Measurements from ENCODE around the gene UVRAG.
A peak's percentile ranks its signal among the peaks of the same experiment; 100 is the strongest.

Gene UVRAG

DNA sequence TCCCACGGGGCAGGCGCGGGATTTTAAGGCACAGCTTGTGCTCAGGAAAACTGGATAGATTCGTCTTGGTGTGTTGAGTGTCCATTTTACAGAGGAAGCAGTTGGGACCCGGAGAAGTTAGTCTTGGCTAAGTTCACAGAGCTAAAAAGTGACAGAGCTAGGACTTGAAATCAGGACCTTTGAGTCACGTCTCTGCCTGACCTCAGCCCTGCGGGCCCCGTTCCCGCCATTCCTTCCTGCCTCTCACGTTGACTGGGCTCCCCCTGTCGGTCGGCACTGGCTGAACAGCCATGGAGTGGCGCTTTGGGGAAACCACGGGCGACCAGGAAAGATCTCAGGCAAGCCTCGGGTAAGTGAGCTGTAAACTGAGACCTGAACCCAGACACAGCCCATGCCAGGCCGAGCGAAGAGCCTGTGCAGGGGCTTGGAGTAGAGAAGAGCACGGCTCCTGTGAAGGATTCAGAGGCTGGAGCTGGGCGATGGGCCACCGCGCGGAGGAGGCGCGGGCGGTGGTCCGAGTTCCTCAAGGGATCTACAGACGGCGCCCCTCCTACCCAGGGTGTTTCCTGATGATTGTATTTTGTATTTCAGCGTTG lies 337.2 kb downstream of the UVRAG start:
- DNase-seq (ENCODE audit: low read depth in 1 of 2, low spot score in 1 of 2) = peak; percentile 87 to 90
- in situ Hi-C loops (cut with HindIII; ENCODE audit: low pct_unique_long_range_greater_than_20kb, low sequenced_read_pairs) = no loop called here
- no peak for TF ChIP-seq JUND (IDR thresholded peaks at IDR 0.05; ENCODE audit: low read depth)

GRCh38 chr11:76152741-76153570 lies 337.9 kb downstream of the UVRAG start:
- no peak for DNase-seq (ENCODE audit: low read depth in 1 of 2, low spot score in 1 of 2)
- no peak for TF ChIP-seq JUND (IDR thresholded peaks at IDR 0.05; ENCODE audit: low read depth)
- in situ Hi-C loops (cut with HindIII; ENCODE audit: low pct_unique_long_range_greater_than_20kb, low sequenced_read_pairs) = no loop called here

- DNase-seq (ENCODE audit: low read depth in 1 of 2, low spot score in 1 of 2) = peak in 1 of 2 experiments; percentile 36
- no peak for TF ChIP-seq JUND (IDR thresholded peaks at IDR 0.05; ENCODE audit: low read depth)
- in situ Hi-C loops (cut with HindIII; ENCODE audit: low pct_unique_long_range_greater_than_20kb, low sequenced_read_pairs) = no loop called here
Measured at GRCh38 chr11:76153571-76153923, 338.5 kb downstream of the UVRAG start.

DNA sequence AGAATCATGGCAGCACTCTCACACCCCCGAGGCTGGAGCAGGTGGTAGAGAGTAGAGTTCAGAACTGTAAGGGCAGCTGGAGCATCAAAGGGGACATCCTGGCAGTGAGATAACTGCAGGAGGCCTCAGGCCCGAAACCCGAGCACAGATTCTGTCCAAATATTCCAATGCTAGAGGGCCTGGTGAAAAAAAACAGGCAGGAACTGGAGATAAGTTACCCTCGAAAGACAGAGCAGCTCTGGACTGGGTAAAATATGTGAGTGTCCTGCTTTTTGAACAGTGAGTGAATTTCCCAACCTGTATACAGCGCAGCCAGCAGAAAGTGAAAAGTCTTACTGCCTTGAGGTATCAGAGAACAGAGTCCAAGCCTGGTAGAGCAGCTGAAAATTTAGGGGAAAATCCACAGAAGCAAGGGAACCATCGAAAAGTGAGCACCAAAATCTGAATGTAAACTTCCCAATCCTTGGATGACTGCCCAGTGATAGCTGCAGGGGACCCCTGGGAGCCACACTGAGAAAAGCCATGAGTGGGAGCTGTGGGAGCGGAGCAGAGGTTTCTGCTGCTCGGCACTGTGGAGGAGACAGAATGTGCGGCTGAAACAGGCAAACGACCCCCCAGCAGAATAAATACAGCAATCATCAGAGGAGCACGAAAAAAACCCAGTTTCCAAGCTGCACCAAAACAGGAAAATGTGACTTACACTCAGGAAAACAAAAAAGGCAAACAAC lies 340.7 kb downstream of the UVRAG start:
- no peak for DNase-seq (ENCODE audit: low read depth in 1 of 2, low spot score in 1 of 2)
- in situ Hi-C loops (cut with HindIII; ENCODE audit: low pct_unique_long_range_greater_than_20kb, low sequenced_read_pairs) = no loop called here
- TF ChIP-seq JUND (IDR thresholded peaks at IDR 0.05; ENCODE audit: low read depth) = no peak

DNA sequence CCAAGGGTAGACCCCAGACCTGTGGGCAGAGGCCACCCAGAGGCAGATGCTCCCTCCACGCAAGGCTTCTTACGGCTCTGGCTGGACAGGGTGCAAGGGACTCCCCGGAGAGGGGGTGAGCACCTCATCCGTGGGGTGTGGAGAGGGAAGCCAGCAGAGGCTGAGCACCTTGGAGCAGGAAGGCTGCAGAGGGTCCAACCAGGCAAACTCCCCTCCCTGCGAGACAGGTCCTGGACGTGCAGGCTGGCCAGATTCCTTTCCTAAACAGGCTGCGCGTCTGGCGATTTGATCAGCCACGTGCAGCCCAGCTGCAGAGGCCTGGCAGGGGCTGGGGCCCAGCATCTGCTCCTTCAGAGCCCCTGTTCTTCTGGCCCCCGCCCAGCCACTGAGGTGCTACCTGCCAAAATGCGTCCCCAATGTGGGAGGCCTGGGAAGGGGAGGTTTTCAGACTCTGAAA lies 342.0 kb downstream of the UVRAG start:
- no peak for TF ChIP-seq JUND (IDR thresholded peaks at IDR 0.05; ENCODE audit: low read depth)
- DNase-seq (ENCODE audit: low read depth in 1 of 2, low spot score in 1 of 2) = no peak
- in situ Hi-C loops (cut with HindIII; ENCODE audit: low pct_unique_long_range_greater_than_20kb, low sequenced_read_pairs) = no loop called here

- in situ Hi-C loops (cut with HindIII; ENCODE audit: low pct_unique_long_range_greater_than_20kb, low sequenced_read_pairs) = no loop called here
- no peak for TF ChIP-seq JUND (IDR thresholded peaks at IDR 0.05; ENCODE audit: low read depth)
Measured at GRCh38 chr11:76157891-76158290, 342.9 kb downstream of the UVRAG start.

GRCh38 chr11:76158394-76159302 lies 343.6 kb downstream of the UVRAG start:
- TF ChIP-seq JUND (IDR thresholded peaks at IDR 0.05; ENCODE audit: low read depth) = no peak
- in situ Hi-C loops (cut with HindIII; ENCODE audit: low pct_unique_long_range_greater_than_20kb, low sequenced_read_pairs) = no loop called here
- DNase-seq (ENCODE audit: low read depth in 1 of 2, low spot score in 1 of 2) = no peak

More at GRCh38 chr11:76157891-76158290, 342.9 kb downstream of the UVRAG start:
- DNase-seq (ENCODE audit: low read depth in 1 of 2, low spot score in 1 of 2) = no peak

DNA sequence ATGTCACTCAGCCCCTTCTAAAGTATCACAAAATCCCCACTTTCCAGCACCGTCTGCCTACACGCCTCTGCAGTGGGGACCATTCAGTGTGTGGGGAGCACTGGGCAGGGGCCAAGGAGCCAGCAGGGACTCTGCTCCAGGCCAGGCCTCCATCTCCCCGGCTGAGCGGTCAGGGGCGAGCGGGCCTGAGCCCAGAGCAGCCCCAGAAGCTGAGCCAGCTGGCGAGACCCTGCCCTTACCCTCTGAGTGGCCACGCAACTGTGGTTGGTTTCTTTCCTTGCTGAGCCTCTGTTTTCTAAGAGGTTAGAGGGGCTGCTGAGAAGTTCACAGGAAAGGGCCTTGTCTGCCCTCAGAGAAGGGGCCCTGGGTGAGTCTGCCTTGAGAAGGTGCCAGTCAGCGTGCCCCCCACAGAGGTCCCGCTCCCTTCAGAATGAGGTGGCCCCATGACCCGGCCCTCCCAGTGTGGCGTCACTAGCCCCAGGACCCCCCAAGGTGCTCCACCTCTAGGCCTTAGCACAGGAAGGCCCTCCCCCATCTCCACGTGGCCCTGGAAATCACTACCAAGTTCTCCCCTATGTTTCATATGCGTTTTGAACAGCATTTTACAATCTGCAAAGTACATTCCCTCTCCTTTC lies 344.4 kb downstream of the UVRAG start:
- no peak for DNase-seq (ENCODE audit: low read depth in 1 of 2, low spot score in 1 of 2)
- in situ Hi-C loops (cut with HindIII; ENCODE audit: low pct_unique_long_range_greater_than_20kb, low sequenced_read_pairs) = no loop called here
- TF ChIP-seq JUND (IDR thresholded peaks at IDR 0.05; ENCODE audit: low read depth) = no peak

- in situ Hi-C loops (cut with HindIII; ENCODE audit: low pct_unique_long_range_greater_than_20kb, low sequenced_read_pairs) = no loop called here
- no peak for DNase-seq (ENCODE audit: low read depth in 1 of 2, low spot score in 1 of 2)
- no peak for TF ChIP-seq JUND (IDR thresholded peaks at IDR 0.05; ENCODE audit: low read depth)
Measured at GRCh38 chr11:76159983-76160661, 345.1 kb downstream of the UVRAG start.

DNA sequence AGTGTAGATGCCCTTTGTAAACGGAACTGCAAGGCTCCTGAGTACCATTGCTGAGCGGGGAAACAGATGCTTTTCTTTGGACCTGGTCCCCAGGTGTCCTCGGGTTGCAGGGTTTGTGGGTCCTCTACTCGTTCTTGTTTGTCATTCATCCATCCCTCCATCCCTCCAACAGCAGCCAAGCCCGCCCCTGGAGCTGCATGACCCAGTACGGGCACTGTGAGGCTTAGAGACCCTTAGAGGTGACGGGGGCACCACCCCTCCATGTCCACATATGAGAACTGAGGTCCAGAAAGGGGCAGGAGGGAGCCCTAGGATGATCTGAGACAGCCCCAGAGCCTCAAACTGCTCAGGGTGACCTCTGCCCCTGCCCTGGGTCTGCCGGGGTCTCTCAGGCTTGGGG lies 345.8 kb downstream of the UVRAG start:
- in situ Hi-C loops (cut with HindIII; ENCODE audit: low pct_unique_long_range_greater_than_20kb, low sequenced_read_pairs) = no loop called here
- no peak for TF ChIP-seq JUND (IDR thresholded peaks at IDR 0.05; ENCODE audit: low read depth)
- DNase-seq (ENCODE audit: low read depth in 1 of 2, low spot score in 1 of 2) = no peak

DNA sequence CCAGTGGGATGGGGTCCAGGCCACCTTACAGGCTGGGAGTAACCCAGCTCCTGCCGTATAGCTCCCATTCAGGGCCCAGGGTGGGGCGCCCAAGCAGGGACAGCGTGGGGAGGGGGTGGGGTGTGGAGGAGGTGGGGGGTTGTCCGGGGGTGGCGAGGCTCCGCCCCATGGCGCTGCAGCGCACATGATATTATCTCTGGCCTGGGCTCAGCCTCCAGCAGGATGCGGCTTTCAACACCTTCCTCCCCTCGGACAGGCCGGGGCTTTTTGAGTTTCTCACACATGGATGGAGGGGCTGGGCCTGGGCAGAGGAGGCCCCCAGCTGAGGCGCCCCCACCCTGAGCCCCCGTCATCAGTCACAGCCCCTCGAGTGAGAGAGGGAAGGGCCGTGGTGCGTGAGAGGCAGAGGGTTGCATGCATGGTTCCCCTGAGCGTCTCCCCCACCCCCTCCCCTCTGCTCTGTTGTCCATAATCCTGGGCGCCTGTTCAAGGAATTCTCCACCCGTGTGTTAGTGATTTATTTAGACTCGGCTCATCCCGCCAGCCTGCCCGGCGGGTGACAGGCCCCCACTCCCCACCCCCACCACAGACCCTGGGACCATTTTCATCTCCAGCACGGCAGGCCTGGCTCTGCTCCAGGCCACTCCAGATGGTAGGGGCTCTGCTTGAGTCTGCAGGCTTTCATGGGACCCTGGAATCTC lies 346.4 kb downstream of the UVRAG start:
- TF ChIP-seq JUND (IDR thresholded peaks at IDR 0.05; ENCODE audit: low read depth) = no peak
- DNase-seq (ENCODE audit: low read depth in 1 of 2, low spot score in 1 of 2) = no peak
- in situ Hi-C loops (cut with HindIII; ENCODE audit: low pct_unique_long_range_greater_than_20kb, low sequenced_read_pairs) = no loop called here
